ENCODE results near the gene MEP1A. TPM values are rescaled to one million over a fixed set of nuclear protein-coding genes. Genes with fewer than 3 reads are reported as not detected.
"Not testable (repeated sequence)": the region's sequence is repeated elsewhere in the genome, so short reads cannot be mapped to it uniquely, and the experiment has no call there.

MEP1A gene, protein sequence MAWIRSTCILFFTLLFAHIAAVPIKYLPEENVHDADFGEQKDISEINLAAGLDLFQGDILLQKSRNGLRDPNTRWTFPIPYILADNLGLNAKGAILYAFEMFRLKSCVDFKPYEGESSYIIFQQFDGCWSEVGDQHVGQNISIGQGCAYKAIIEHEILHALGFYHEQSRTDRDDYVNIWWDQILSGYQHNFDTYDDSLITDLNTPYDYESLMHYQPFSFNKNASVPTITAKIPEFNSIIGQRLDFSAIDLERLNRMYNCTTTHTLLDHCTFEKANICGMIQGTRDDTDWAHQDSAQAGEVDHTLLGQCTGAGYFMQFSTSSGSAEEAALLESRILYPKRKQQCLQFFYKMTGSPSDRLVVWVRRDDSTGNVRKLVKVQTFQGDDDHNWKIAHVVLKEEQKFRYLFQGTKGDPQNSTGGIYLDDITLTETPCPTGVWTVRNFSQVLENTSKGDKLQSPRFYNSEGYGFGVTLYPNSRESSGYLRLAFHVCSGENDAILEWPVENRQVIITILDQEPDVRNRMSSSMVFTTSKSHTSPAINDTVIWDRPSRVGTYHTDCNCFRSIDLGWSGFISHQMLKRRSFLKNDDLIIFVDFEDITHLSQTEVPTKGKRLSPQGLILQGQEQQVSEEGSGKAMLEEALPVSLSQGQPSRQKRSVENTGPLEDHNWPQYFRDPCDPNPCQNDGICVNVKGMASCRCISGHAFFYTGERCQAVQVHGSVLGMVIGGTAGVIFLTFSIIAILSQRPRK
- not detected for total RNA-seq
- long read RNA-seq, result 0 reads

DNA sequence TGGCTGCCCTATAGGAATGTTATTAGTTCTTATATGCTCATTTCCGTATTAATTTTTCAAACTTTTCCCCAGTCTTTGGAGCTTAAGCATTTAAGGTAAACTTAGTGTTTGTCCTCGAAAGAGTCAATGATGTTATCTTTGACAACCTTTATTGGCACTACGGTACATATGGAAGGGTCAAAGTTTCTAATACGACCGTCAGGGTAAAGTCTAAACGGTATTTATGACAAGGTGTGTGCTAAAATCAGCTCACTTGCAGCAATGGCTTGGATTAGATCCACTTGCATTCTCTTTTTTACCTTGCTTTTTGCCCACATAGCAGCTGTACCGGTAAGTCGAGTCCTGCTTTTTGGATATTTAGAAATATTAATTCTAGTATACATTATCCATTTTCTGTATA is at the start of gene MEP1A:
Gene MEP1A, plus strand, starts transcription at position 252 of the 400 bp plus-strand sequence. Its CDS starts 10 bp downstream, at position 262.
- Histone ChIP-seq H3K27me3 (ENCODE audit: low read depth) (peaks cover 17% of the 10 kb centered on the region), H3K4me3 (no peak within 1 kb of the TSS), H3K9me3 (replicated peaks) (no peaks in the 10 kb centered on the region), H3K36me3 (no peaks in the 10 kb centered on the region), H3K4me1 (no peaks in the 10 kb centered on the region), H3K27ac (replicated peaks) (no peak within 1 kb of the TSS)
- intact Hi-C loops (cut with micrococcal nuclease), result no loop called here
- DNase-seq, result no peak
- TF ChIP-seq, protein P1, sequence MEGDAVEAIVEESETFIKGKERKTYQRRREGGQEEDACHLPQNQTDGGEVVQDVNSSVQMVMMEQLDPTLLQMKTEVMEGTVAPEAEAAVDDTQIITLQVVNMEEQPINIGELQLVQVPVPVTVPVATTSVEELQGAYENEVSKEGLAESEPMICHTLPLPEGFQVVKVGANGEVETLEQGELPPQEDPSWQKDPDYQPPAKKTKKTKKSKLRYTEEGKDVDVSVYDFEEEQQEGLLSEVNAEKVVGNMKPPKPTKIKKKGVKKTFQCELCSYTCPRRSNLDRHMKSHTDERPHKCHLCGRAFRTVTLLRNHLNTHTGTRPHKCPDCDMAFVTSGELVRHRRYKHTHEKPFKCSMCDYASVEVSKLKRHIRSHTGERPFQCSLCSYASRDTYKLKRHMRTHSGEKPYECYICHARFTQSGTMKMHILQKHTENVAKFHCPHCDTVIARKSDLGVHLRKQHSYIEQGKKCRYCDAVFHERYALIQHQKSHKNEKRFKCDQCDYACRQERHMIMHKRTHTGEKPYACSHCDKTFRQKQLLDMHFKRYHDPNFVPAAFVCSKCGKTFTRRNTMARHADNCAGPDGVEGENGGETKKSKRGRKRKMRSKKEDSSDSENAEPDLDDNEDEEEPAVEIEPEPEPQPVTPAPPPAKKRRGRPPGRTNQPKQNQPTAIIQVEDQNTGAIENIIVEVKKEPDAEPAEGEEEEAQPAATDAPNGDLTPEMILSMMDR (IDR thresholded peaks at IDR 0.05; ENCODE audit: borderline replicate concordance), result no peak

DNA sequence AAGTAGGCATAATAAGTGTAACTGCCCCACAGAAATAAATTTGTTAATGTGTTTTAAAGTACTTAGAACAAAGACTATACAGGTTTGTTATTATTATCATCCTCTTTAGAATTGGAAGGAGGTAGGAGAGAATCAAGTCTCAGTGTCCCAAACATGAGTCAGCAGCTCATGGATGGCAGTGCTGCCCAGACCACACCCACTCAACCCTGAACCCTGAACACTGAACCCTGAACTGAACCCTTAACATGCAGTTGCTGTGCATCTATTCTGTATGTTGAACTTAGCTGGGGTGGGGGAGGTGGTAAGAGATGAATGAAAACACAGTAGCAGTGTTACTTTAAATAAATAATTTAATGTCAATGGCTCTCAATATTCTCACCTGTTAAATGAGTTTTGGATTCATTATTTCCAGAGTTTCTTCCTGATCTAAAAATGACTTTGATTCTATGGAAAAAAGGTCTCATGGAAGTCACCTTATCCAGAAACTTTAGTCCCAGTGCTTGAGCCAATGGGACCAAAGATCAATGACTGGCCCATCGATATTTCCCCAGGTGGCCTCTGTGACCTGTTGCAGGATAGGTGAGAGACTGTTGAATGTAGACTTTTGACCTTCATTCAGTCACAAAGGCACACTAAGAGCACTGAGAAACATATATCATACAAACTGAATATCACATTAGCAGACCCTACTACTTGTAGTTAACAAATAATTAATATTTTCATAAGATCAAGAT is 49.6 kb upstream of the MEP1A start:
- H3K9me3 ChIP-seq (replicated peaks), result no peaks in the 10 kb centered on the region
- H3K27me3 ChIP-seq (ENCODE audit: low read depth), result peaks cover 16% of the 10 kb centered on the region
- intact Hi-C loops (cut with micrococcal nuclease), result no loop called here
- TF ChIP-seq, protein P1 (IDR thresholded peaks at IDR 0.05; ENCODE audit: borderline replicate concordance), result no peak
- no peaks in the 10 kb centered on the region for H3K4me1 ChIP-seq
- no peak overlapping the region for H3K27ac ChIP-seq (replicated peaks)
- H3K4me3 ChIP-seq, result no peak overlapping the region
- H3K36me3 ChIP-seq, result no peaks in the 10 kb centered on the region
- no peak for DNase-seq

DNA sequence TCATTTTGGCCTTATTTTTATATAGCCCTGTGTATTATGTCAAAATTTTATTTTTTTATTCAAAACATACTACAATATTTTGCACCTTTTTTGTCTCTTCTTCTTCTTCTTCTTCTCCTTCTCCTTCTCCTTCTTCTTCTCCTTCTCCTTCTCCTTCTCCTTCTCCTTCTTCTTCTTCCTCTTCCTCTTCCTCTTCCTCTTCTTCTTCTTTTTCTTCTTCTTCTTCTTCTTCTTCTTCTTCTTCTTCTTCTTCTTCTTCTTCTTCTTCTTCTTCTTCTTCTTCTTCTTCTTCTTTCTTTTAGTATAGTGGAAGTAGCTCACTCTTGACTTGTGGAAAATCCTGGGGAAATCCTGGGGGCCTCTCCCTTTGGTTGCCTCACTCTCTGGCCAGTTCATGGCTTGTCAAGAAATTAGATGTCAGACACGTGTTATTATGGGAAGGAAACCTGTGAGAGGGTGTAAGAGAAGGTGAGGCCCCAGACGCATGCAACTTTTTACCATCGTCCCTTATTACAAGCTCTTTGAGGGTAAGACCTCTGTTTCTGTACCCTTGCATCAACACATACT is 48.9 kb upstream of the MEP1A start:
- H3K9me3 ChIP-seq (replicated peaks); H3K4me1 ChIP-seq; H3K27ac ChIP-seq (replicated peaks); DNase-seq; H3K36me3 ChIP-seq; H3K4me3 ChIP-seq; H3K27me3 ChIP-seq (ENCODE audit: low read depth); intact Hi-C loops (cut with micrococcal nuclease): not testable (repeated sequence)

DNA sequence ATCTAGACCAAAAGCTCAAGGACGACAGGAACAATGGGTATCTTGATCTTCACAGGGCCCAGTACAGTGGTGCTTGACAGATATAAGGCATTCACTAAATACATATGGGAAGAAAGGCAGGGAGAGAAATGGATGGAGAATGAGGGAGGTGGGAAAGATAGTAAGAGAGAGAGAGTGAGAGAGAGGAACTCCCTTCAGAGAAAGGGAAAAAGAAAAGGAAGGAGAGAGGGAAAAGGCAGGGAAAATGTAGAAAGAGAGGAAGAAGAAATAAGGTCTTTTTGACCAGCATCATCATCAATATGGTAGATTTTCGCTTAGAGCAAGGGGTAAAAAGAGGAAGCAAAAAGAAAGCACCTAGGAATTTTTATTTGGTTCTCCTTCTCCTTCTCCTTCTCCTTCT is 47.2 kb upstream of the MEP1A start:
- TF ChIP-seq, protein P1 (IDR thresholded peaks at IDR 0.05; ENCODE audit: borderline replicate concordance), result no peak
- peaks cover 3% of the 10 kb centered on the region for H3K27me3 ChIP-seq (ENCODE audit: low read depth)
- intact Hi-C loops (cut with micrococcal nuclease), result no loop called here
- H3K36me3 ChIP-seq, result no peaks in the 10 kb centered on the region
- DNase-seq, result no peak
- no peak overlapping the region for H3K27ac ChIP-seq (replicated peaks)
- no peak overlapping the region for H3K4me3 ChIP-seq
- H3K9me3 ChIP-seq (replicated peaks), result no peaks in the 10 kb centered on the region
- H3K4me1 ChIP-seq, result no peaks in the 10 kb centered on the region

DNA sequence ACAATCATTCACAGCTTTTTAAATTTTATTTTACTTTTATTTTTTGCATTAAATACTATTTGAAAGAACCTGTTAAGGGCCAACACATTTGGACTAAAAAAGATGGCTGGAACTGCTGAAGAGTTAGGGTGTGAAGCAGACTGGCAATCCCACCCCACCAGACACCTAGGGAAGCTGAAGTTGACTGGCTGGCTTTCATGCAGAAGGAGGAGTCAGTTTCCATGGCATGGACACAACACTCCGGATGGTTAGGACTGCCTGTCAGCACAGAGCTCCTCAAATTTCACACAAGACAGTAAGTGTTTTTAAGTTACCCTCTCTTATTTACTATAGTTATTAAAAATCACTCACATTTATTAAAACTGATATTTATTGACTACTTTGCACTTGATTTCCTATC is 46.5 kb upstream of the MEP1A start, which contains the start of gene ANKRD66:
Gene ANKRD66, plus strand, starts transcription at position 238 of the 400 bp plus-strand sequence. CDS start 5,016 bp downstream, outside the sequence.
- Histone ChIP-seq H3K4me3 (no peak within 1 kb of the TSS), H3K9me3 (replicated peaks) (no peaks in the 10 kb centered on the region), H3K27ac (replicated peaks) (no peak within 1 kb of the TSS), H3K36me3 (no peaks in the 10 kb centered on the region), H3K27me3 (ENCODE audit: low read depth) (peaks cover 3% of the 10 kb centered on the region), H3K4me1 (no peaks in the 10 kb centered on the region)
- intact Hi-C loops (cut with micrococcal nuclease), result no loop called here
- no peak for DNase-seq
- TF ChIP-seq, protein P1 (IDR thresholded peaks at IDR 0.05; ENCODE audit: borderline replicate concordance), result no peak

All from left ventricle myocardium inferior (tissue), 1 donor.